Panc1 (cell line): ENCODE results near the gene HDAC6.

Experiments
- POLR2AphosphoS5 ChIP-seq: IDR thresholded peaks from 2 replicates; pipeline ENCODE4 v1.6.1; 2012; ENCODE audit warnings: mild to moderate bottlenecking, low read depth, low read length, moderate library complexity
- SIN3A ChIP-seq: IDR thresholded peaks from 2 replicates; pipeline ENCODE4 v1.6.1; 2012; ENCODE audit warnings: low read depth, mild to moderate bottlenecking, low read length, moderate library complexity, borderline replicate concordance; ENCODE audit not compliant: insufficient read depth
- TF ChIP-seq, protein P1 (sequence below): fragments of 450-650 bp; IDR thresholded peaks from 2 replicates; pipeline ENCODE4 v1.5.1; 2017; ENCODE audit warnings: mild to moderate bottlenecking
- TF ChIP-seq, protein P2 (sequence below), 2 experiments: IDR thresholded peaks; 2 replicates each; pipeline ENCODE4 v1.6.1; 2011 to 2012; ENCODE audit warnings: low read depth in 2 of 2, control low read depth in 1 of 2, low read length in 1 of 2, mild to moderate bottlenecking in 1 of 2, moderate library complexity in 1 of 2; ENCODE audit not compliant: insufficient read depth in 1 of 2

DNA sequence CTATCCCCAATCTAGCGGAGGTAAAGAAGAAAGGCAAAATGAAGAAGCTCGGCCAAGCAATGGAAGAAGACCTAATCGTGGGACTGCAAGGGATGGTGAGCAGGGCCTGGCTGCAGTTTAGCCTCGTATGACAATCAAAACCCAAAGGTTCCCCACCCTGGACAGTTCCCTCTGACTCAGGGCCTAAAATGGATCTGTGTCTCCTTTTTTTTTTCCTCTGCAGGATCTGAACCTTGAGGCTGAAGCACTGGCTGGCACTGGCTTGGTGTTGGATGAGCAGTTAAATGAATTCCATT, 986 bp downstream of the HDAC6 start:
- TF ChIP-seq, protein P1, sequence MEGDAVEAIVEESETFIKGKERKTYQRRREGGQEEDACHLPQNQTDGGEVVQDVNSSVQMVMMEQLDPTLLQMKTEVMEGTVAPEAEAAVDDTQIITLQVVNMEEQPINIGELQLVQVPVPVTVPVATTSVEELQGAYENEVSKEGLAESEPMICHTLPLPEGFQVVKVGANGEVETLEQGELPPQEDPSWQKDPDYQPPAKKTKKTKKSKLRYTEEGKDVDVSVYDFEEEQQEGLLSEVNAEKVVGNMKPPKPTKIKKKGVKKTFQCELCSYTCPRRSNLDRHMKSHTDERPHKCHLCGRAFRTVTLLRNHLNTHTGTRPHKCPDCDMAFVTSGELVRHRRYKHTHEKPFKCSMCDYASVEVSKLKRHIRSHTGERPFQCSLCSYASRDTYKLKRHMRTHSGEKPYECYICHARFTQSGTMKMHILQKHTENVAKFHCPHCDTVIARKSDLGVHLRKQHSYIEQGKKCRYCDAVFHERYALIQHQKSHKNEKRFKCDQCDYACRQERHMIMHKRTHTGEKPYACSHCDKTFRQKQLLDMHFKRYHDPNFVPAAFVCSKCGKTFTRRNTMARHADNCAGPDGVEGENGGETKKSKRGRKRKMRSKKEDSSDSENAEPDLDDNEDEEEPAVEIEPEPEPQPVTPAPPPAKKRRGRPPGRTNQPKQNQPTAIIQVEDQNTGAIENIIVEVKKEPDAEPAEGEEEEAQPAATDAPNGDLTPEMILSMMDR = no peak
- TF ChIP-seq SIN3A = no peak
- TF ChIP-seq, protein P2, sequence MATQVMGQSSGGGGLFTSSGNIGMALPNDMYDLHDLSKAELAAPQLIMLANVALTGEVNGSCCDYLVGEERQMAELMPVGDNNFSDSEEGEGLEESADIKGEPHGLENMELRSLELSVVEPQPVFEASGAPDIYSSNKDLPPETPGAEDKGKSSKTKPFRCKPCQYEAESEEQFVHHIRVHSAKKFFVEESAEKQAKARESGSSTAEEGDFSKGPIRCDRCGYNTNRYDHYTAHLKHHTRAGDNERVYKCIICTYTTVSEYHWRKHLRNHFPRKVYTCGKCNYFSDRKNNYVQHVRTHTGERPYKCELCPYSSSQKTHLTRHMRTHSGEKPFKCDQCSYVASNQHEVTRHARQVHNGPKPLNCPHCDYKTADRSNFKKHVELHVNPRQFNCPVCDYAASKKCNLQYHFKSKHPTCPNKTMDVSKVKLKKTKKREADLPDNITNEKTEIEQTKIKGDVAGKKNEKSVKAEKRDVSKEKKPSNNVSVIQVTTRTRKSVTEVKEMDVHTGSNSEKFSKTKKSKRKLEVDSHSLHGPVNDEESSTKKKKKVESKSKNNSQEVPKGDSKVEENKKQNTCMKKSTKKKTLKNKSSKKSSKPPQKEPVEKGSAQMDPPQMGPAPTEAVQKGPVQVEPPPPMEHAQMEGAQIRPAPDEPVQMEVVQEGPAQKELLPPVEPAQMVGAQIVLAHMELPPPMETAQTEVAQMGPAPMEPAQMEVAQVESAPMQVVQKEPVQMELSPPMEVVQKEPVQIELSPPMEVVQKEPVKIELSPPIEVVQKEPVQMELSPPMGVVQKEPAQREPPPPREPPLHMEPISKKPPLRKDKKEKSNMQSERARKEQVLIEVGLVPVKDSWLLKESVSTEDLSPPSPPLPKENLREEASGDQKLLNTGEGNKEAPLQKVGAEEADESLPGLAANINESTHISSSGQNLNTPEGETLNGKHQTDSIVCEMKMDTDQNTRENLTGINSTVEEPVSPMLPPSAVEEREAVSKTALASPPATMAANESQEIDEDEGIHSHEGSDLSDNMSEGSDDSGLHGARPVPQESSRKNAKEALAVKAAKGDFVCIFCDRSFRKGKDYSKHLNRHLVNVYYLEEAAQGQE (IDR thresholded peaks at IDR 0.05; ENCODE audit: insufficient read depth in 1 of 2, low read depth in 2 of 2, low read length in 1 of 2) = 0 out of 4 replicates have a peak, but pooled peaks of 1 of the 2 experiments have one; percentile 41
- TF ChIP-seq POLR2AphosphoS5 = no peak
